ENCODE results near the gene PCNX1.

PCNX1 gene

GRCh38 chr14:71113376-71113775 lies 206.1 kb downstream of the PCNX1 start:
- peaks cover 6% of the 10 kb centered on the region for H3K4me1 ChIP-seq (ENCODE audit: control insufficient read depth, insufficient read depth, low read length)
- no peak overlapping the region for H3K9ac ChIP-seq (ENCODE audit: low read depth, low read length)
- no peaks in the 10 kb centered on the region for H3K9me3 ChIP-seq (ENCODE audit: control insufficient read depth, insufficient read depth, low read length)
- H3K4me3 ChIP-seq (ENCODE audit: low read depth, low read length): no peak overlapping the region
- no peaks in the 10 kb centered on the region for H3K27me3 ChIP-seq (ENCODE audit: control insufficient read depth, insufficient read depth, low read length)
- peaks cover 8% of the 10 kb centered on the region for H3K36me3 ChIP-seq (ENCODE audit: control insufficient read depth, insufficient read depth, low read length)

- no peak overlapping the region for H3K9ac ChIP-seq (ENCODE audit: low read depth, low read length)
- peaks cover 7% of the 10 kb centered on the region for H3K4me1 ChIP-seq (ENCODE audit: control insufficient read depth, insufficient read depth, low read length)
- no peaks in the 10 kb centered on the region for H3K9me3 ChIP-seq (ENCODE audit: control insufficient read depth, insufficient read depth, low read length)
- H3K27me3 ChIP-seq (ENCODE audit: control insufficient read depth, insufficient read depth, low read length): no peaks in the 10 kb centered on the region
- H3K4me3 ChIP-seq (ENCODE audit: low read depth, low read length): no peak overlapping the region
- H3K36me3 ChIP-seq (ENCODE audit: control insufficient read depth, insufficient read depth, low read length): peaks cover 4% of the 10 kb centered on the region
These were observed 207.3 kb downstream of the PCNX1 start for GRCh38 chr14:71114565-71114964.

GRCh38 chr14:71115306-71115705 lies 208.0 kb downstream of the PCNX1 start:
- peaks cover 7% of the 10 kb centered on the region for H3K4me1 ChIP-seq (ENCODE audit: control insufficient read depth, insufficient read depth, low read length)
- no peaks in the 10 kb centered on the region for H3K9me3 ChIP-seq (ENCODE audit: control insufficient read depth, insufficient read depth, low read length)
- H3K27me3 ChIP-seq (ENCODE audit: control insufficient read depth, insufficient read depth, low read length): no peaks in the 10 kb centered on the region
- no peak overlapping the region for H3K4me3 ChIP-seq (ENCODE audit: low read depth, low read length)
- no peak overlapping the region for H3K9ac ChIP-seq (ENCODE audit: low read depth, low read length)
- H3K36me3 ChIP-seq (ENCODE audit: control insufficient read depth, insufficient read depth, low read length): no peaks in the 10 kb centered on the region

- H3K27me3 ChIP-seq (ENCODE audit: control insufficient read depth, insufficient read depth, low read length): no peaks in the 10 kb centered on the region
- H3K36me3 ChIP-seq (ENCODE audit: control insufficient read depth, insufficient read depth, low read length): no peaks in the 10 kb centered on the region
- peaks cover 7% of the 10 kb centered on the region for H3K4me1 ChIP-seq (ENCODE audit: control insufficient read depth, insufficient read depth, low read length)
- H3K9me3 ChIP-seq (ENCODE audit: control insufficient read depth, insufficient read depth, low read length): no peaks in the 10 kb centered on the region
- H3K9ac ChIP-seq (ENCODE audit: low read depth, low read length): no peak overlapping the region
- no peak overlapping the region for H3K4me3 ChIP-seq (ENCODE audit: low read depth, low read length)
These were observed 208.7 kb downstream of the PCNX1 start for GRCh38 chr14:71115821-71116567.

- H3K4me1 ChIP-seq (ENCODE audit: control insufficient read depth, insufficient read depth, low read length): peaks cover 7% of the 10 kb centered on the region
- no peak overlapping the region for H3K4me3 ChIP-seq (ENCODE audit: low read depth, low read length)
- H3K27me3 ChIP-seq (ENCODE audit: control insufficient read depth, insufficient read depth, low read length): no peaks in the 10 kb centered on the region
- no peaks in the 10 kb centered on the region for H3K9me3 ChIP-seq (ENCODE audit: control insufficient read depth, insufficient read depth, low read length)
- no peaks in the 10 kb centered on the region for H3K36me3 ChIP-seq (ENCODE audit: control insufficient read depth, insufficient read depth, low read length)
- H3K9ac ChIP-seq (ENCODE audit: low read depth, low read length): no peak overlapping the region
These were observed 209.4 kb downstream of the PCNX1 start for GRCh38 chr14:71116568-71117122.

GRCh38 chr14:71117839-71118743 lies 210.8 kb downstream of the PCNX1 start:
- Histone ChIP-seq H3K27me3 (ENCODE audit: control insufficient read depth, insufficient read depth, low read length) (no peaks in the 10 kb centered on the region), H3K9me3 (ENCODE audit: control insufficient read depth, insufficient read depth, low read length) (no peaks in the 10 kb centered on the region), H3K9ac (ENCODE audit: low read depth, low read length) (no peak overlapping the region), H3K4me1 (ENCODE audit: control insufficient read depth, insufficient read depth, low read length) (peaks cover 7% of the 10 kb centered on the region), H3K36me3 (ENCODE audit: control insufficient read depth, insufficient read depth, low read length) (no peaks in the 10 kb centered on the region), H3K4me3 (ENCODE audit: low read depth, low read length) (no peak overlapping the region)

- Histone ChIP-seq H3K9ac (ENCODE audit: low read depth, low read length) (no peak overlapping the region), H3K4me1 (ENCODE audit: control insufficient read depth, insufficient read depth, low read length) (peaks cover 7% of the 10 kb centered on the region), H3K9me3 (ENCODE audit: control insufficient read depth, insufficient read depth, low read length) (peaks cover 2% of the 10 kb centered on the region), H3K36me3 (ENCODE audit: control insufficient read depth, insufficient read depth, low read length) (no peaks in the 10 kb centered on the region), H3K27me3 (ENCODE audit: control insufficient read depth, insufficient read depth, low read length) (no peaks in the 10 kb centered on the region), H3K4me3 (ENCODE audit: low read depth, low read length) (no peak overlapping the region)
These were observed 211.8 kb downstream of the PCNX1 start for GRCh38 chr14:71119075-71119474.

GRCh38 chr14:71119832-71120231 lies 212.6 kb downstream of the PCNX1 start:
- peaks cover 7% of the 10 kb centered on the region for H3K4me1 ChIP-seq (ENCODE audit: control insufficient read depth, insufficient read depth, low read length)
- H3K27me3 ChIP-seq (ENCODE audit: control insufficient read depth, insufficient read depth, low read length): no peaks in the 10 kb centered on the region
- no peak overlapping the region for H3K4me3 ChIP-seq (ENCODE audit: low read depth, low read length)
- no peak overlapping the region for H3K9ac ChIP-seq (ENCODE audit: low read depth, low read length)
- H3K36me3 ChIP-seq (ENCODE audit: control insufficient read depth, insufficient read depth, low read length): no peaks in the 10 kb centered on the region
- H3K9me3 ChIP-seq (ENCODE audit: control insufficient read depth, insufficient read depth, low read length): peaks cover 2% of the 10 kb centered on the region

- Histone ChIP-seq H3K4me3 (ENCODE audit: low read depth, low read length) (no peak overlapping the region), H3K36me3 (ENCODE audit: control insufficient read depth, insufficient read depth, low read length) (no peaks in the 10 kb centered on the region), H3K9me3 (ENCODE audit: control insufficient read depth, insufficient read depth, low read length) (peaks cover 2% of the 10 kb centered on the region), H3K27me3 (ENCODE audit: control insufficient read depth, insufficient read depth, low read length) (no peaks in the 10 kb centered on the region), H3K9ac (ENCODE audit: low read depth, low read length) (no peak overlapping the region), H3K4me1 (ENCODE audit: control insufficient read depth, insufficient read depth, low read length) (peaks cover 7% of the 10 kb centered on the region)
These were observed 213.7 kb downstream of the PCNX1 start for GRCh38 chr14:71121001-71121400.

GRCh38 chr14:71121711-71122110 lies 214.5 kb downstream of the PCNX1 start:
- no peaks in the 10 kb centered on the region for H3K27me3 ChIP-seq (ENCODE audit: control insufficient read depth, insufficient read depth, low read length)
- peaks cover 7% of the 10 kb centered on the region for H3K4me1 ChIP-seq (ENCODE audit: control insufficient read depth, insufficient read depth, low read length)
- H3K36me3 ChIP-seq (ENCODE audit: control insufficient read depth, insufficient read depth, low read length): no peaks in the 10 kb centered on the region
- H3K4me3 ChIP-seq (ENCODE audit: low read depth, low read length): no peak overlapping the region
- peaks cover 2% of the 10 kb centered on the region for H3K9me3 ChIP-seq (ENCODE audit: control insufficient read depth, insufficient read depth, low read length)
- H3K9ac ChIP-seq (ENCODE audit: low read depth, low read length): no peak overlapping the region

- Histone ChIP-seq H3K27me3 (ENCODE audit: control insufficient read depth, insufficient read depth, low read length) (no peaks in the 10 kb centered on the region), H3K4me3 (ENCODE audit: low read depth, low read length) (no peak overlapping the region), H3K4me1 (ENCODE audit: control insufficient read depth, insufficient read depth, low read length) (peaks cover 3% of the 10 kb centered on the region), H3K9ac (ENCODE audit: low read depth, low read length) (no peak overlapping the region), H3K9me3 (ENCODE audit: control insufficient read depth, insufficient read depth, low read length) (peaks cover 2% of the 10 kb centered on the region), H3K36me3 (ENCODE audit: control insufficient read depth, insufficient read depth, low read length) (no peaks in the 10 kb centered on the region)
These were observed 215.8 kb downstream of the PCNX1 start for GRCh38 chr14:71122866-71123565.
